Vagina (tissue), 2 donors: ENCODE data around the gene LRRC3.

ENCODE experiments used
- POLR2A ChIP-seq, 2 donors: fragments of 450-650 bp; IDR thresholded peaks; one replicate each; pipeline ENCODE4 v1.6.1; 2017; ENCODE audit warnings: antibody characterized with exemption in 2 of 2, mild to moderate bottlenecking in 2 of 2, moderate library complexity in 2 of 2
- POLR2AphosphoS5 ChIP-seq, 2 donors: sonication (generic); formaldehyde crosslinking; IDR thresholded peaks; one replicate each; pipeline ENCODE4 v1.9.0; 2017; ENCODE audit warnings: antibody characterized with exemption in 2 of 2, mild to moderate bottlenecking in 2 of 2, low read depth in 1 of 2; ENCODE audit not compliant: insufficient read depth in 1 of 2
- TF ChIP-seq, protein P1 (sequence below), 3 experiments: fragments of 450-650 bp in 2 of 3; fragments of 200-600 bp in 1 of 3; sonication (generic) in 1 of 3; IDR thresholded peaks; one replicate each; pipeline ENCODE4 v1.5.1; 2017 to 2019; ENCODE audit warnings: antibody characterized with exemption in 3 of 3, mild to moderate bottlenecking in 2 of 3, moderate library complexity in 2 of 3

- TF ChIP-seq, protein P1, sequence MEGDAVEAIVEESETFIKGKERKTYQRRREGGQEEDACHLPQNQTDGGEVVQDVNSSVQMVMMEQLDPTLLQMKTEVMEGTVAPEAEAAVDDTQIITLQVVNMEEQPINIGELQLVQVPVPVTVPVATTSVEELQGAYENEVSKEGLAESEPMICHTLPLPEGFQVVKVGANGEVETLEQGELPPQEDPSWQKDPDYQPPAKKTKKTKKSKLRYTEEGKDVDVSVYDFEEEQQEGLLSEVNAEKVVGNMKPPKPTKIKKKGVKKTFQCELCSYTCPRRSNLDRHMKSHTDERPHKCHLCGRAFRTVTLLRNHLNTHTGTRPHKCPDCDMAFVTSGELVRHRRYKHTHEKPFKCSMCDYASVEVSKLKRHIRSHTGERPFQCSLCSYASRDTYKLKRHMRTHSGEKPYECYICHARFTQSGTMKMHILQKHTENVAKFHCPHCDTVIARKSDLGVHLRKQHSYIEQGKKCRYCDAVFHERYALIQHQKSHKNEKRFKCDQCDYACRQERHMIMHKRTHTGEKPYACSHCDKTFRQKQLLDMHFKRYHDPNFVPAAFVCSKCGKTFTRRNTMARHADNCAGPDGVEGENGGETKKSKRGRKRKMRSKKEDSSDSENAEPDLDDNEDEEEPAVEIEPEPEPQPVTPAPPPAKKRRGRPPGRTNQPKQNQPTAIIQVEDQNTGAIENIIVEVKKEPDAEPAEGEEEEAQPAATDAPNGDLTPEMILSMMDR (IDR thresholded peaks at IDR 0.05), result no peak
- TF ChIP-seq POLR2A (IDR thresholded peaks at IDR 0.05) (no peak), POLR2AphosphoS5 (IDR thresholded peaks at IDR 0.05; ENCODE audit: insufficient read depth in 1 of 2, low read depth in 1 of 2) (no peak)
Observed at GRCh38 chr21:44477712-44478111, 22.4 kb downstream of the LRRC3 start.
